Activated gamma-delta T cell (primary cell): Measurements from ENCODE around the gene RASA2.

ENCODE experiments used
- DNase-seq: peaks from one replicate; lab custom pipeline; 2025; lab: John Stamatoyannopoulos, UW

Gene RASA2

DNA sequence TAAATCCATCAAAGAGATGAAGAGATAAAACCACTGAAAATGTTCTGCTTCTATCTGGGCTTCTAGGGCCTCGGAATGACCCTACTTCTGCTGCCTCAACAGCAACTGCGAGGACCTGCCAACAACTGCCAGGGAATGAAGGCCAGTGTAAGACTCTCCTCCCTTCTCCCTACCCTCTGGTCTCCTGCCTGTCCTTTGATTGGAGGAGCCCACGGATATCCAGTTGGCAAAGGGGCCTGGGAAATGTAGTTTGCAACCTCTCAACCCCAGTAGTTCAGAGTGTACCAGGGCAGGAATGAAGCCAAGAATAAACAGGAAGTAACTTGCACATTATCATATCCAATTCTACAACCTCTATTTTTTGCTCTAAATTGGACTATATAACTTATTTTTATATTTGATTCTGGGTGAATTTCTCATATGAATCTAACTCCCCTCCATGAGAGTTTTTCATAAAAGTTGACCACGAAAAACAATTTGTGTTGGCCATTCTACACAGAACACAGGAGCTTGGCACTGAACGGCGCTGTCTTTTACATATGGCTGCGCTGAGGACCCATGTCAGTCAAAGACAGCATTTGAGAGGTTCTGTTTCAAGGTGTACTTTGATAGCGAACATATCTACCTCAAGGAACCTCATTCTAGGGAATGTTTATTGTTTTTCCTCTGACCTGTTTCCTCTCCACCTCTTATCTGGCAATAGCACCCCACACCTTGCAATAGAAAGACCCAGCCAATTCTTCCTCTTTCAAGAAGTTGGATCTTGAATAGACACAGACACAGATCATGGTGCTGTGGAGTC is 160.1 kb downstream of the RASA2 start:
- no peak for DNase-seq

DNA sequence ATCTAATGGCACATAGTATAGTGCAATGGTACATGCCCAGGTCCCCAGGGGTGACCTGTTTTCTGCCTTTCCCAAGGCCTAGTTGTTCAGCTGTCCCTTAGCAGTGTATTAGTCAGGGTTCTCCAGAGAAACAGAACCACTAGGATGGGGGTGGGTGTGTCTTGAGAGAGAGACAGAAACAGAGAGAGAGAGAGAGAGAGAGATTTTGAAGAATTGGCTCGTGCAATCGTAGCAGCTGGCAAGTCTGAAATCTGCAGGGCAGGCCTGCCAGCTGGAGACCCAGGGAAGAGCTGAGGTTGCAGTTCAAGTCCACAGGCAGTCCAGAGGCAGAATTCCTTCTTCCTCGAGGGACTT is 160.7 kb downstream of the RASA2 start:
- DNase-seq, result no peak

DNA sequence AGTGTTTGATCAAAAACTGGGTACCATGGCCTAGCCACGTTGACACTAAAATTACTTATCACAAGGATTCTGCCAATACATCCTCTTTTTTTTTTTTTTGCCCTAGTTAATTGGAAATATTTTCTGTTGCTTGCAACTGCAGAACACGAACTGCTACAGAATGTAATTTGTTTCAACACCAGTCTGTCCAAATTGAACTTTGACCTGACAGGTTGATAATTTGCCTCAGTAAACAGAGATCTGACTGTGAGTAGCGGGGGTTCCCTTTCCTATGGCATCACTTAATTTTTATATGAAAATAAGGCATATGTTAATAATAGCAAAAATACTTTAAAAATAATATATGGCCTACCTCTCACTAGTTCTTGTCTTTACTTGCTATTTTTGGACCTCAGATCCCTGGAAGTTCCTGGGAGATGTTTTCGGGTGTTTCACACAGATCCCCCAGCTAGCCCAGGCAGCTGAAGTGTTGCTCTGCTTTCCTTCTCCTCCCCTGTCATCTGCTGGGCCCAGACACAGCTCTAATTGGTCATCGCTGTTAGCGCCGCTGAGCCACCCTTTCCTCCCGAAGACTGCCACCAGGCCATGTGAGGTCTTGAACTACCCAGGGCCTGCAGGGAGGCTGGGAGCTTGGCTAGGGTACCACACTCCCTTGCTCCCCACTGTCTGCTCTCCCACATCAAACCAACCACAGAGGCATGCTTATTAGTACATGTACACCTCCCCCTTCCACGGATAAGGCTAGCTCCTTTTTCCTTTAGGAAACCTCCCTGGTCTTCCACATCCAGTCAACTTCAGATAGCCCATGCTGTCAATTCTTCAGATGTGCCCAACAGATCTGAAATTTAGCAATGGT is 161.5 kb downstream of the RASA2 start:
- no peak for DNase-seq

DNA sequence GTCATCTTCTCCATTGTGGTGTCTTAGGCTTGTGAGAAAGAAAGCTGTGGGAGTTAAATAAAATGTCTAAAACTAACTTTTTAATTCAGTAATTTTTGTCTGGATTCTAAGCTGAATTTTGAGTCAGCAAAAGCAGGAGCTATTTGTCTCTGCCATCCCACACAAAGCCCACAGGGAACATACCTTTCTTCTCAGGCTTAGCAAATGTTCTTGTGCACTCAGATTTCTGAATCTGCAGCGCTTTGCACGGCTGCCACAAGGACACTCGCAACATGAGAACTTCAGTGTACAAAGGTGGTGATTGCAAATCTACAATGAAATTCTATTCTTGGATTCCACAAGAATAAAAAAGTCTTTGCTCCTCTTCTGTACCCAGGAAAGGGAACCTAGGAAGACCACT is 163.0 kb downstream of the RASA2 start:
- no peak for DNase-seq

DNA sequence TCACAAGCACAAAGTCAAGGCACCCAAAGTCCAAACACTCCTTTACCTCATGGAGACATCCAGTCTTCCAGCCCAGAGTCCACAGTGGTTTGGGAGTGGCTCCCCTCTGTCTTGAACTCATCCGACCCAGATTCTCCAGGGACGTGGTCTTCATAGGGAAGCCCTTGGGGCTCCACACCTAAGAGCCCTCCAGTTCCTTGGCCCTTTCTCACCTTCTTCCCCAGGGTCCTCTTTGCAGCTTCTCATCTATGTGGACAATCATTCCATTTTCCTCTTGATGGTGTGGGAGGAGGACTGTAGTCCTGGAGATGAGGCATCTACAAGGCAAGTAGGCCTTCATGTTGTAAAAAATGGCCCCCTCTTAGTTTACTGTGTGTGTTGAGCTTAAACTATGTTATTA is 164.0 kb downstream of the RASA2 start:
- DNase-seq, result no peak

DNA sequence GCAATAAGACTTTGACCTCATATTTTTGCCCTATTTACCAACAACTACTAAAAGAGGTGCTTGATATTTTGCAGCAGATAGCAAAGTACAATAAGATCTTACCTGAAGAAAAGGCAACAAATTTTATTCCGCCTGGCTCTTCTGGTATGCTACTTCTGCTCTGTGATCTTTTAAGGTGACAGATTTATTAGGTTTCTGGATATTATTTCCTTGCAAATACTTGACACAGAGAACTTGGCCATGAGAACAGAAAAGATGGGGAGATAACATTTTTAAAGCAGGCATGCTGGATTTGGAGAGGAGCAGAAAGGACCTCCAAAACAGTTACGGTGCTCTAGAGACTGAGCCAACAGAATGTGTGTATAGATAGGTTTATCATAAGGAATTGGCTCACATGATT is 164.6 kb downstream of the RASA2 start:
- no peak for DNase-seq

DNA sequence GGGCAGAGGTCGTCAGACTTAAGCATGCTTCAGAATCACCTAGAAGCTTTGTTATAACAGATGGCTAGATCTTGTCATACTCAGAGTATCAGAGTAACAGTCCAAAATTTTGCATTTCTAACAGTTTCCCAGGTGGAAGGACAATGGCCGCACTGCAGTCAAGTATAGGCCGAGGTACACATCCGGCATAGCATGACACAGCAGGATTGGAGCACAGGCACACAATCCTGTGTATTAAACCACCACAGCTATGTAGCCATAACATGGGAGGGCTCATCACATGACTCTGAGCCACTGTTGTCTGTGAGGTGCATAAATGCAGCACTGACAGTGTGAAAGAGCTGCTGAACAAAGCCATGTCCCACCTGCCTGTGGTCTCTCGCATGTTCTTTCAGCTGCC is 165.5 kb downstream of the RASA2 start:
- DNase-seq, result no peak

DNA sequence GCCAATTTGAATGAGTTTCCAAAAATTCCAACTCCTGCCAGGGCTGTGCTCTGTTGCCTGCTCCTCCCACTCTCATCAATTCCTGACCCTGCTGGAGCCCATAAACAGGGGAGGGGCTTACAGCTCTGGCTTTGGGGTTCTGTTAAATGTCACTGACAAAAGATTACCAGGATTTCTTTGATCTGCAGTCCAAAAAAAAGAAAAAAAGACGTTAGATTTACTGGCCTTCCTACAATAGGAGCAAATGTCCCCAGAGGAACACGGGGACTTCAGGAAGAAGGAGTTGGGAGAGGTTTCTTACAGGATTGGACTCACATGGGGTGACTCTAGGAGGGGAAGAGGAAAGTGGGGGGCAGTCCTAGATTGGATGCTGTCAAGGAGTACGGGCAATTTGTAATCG is 167.0 kb downstream of the RASA2 start:
- DNase-seq, result no peak

DNA sequence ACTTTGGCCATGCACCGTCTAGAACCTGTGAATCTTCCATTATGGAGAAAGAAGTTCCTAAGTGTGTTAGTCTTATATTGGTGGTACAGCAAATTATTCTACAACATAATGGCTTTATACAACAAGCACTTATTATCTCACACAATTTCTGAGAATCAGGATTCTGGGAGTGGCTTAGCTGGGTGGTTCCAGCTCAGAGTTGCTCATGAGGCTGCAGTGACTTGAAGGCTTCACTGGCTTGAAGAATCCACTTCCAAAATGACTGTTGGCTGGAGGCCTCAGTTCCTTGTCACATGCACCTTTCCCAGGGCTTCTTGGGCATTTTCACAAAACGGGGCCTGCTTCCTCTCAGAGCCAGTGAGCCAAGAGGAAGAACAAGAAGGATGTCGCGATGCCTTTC is 169.0 kb downstream of the RASA2 start:
- no peak for DNase-seq

DNA sequence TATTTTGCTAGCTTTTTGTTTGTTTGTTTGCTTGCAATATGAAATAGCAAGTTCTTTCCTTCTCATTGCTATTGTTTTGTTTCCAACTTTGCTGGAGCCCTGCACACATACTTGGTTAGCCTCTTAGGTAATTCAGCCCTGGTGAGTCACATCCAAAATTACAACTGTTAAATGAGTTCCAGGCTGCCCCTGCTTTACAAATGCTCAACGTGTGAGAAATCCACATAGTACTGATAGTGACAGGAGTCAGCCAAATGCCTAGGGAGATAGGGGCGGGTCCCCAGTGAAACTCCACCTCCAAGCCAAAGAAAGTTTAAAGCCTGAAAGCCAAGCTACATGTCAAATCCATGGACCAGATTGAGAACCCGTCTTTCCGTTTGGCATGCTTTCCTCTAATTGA is 169.9 kb downstream of the RASA2 start:
- no peak for DNase-seq

DNA sequence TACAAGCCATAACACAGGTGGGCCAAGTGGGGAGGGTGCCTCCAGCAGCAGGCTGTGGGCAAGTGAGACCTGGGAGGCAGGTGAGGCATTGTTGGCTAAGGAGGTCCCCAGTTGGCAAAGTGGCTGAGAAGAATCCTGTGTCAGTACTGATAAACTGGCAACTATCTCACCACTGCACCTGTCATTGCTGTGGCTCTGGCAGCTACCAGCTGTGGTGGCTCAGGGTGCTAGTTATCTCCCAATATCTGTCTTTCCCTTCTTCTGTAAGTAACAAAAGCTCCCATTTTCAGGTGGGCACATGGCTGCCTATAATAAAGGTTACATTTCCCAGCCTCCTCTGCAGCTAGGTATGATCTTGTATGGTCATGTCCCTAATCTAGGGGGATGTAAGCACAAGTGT is 170.7 kb downstream of the RASA2 start:
- DNase-seq, result no peak

DNA sequence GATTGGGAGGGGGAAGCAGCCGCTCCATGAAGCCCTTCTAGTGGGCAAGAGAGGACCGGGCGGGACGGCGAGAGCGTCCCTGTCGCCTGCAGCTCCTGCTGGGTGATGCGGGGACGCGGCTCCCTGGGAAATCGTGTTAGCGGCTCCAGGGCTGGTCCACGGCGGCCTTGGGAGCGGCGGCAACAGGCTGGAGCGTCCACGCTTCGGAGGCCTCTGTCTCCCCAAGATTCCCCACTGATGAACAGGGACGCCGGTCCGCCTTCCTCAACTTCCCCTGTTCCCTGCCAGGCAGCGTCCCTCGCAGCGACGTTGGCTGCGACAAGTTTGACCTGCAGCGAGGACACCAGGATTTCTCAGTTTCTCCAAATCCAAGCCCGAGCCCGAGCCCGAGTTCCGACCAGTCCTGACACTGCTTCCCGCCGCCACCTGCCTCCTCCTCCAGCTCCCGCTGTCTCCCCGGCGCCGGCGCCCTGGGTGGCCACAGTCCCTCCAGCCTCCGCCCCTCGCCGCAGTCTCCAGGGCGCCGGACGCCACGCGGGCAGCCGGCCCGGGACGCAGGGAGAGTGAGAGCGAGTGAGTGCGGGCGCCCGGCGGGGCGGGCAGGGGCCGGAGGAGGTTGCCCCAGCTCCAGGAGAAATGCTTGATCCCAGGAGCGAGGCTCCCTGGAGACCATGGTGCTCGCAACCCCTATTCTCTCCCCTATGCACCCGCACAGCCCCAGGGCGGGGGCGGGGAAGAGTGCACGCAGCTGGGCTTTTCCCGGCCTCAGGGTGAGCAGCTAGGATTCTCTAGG is 173.2 kb downstream of the RASA2 start:
- DNase-seq, result no peak

DNA sequence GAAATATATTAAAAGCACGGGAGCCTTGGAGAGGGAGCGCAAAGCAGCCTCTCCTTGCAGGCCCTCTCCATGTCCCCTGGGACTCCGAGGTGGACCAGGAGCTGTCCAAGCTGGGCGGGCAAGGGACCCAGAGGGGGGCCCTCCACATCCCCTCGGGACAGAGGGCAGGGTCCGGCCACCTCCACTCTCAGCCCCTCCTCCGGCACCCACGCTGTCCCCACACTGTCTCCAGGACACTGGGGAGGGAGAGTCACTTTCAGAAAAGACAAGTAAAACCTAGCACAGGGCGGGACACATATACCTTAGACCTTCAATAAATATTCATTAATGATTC is 173.8 kb downstream of the RASA2 start:
- DNase-seq, result no peak

DNA sequence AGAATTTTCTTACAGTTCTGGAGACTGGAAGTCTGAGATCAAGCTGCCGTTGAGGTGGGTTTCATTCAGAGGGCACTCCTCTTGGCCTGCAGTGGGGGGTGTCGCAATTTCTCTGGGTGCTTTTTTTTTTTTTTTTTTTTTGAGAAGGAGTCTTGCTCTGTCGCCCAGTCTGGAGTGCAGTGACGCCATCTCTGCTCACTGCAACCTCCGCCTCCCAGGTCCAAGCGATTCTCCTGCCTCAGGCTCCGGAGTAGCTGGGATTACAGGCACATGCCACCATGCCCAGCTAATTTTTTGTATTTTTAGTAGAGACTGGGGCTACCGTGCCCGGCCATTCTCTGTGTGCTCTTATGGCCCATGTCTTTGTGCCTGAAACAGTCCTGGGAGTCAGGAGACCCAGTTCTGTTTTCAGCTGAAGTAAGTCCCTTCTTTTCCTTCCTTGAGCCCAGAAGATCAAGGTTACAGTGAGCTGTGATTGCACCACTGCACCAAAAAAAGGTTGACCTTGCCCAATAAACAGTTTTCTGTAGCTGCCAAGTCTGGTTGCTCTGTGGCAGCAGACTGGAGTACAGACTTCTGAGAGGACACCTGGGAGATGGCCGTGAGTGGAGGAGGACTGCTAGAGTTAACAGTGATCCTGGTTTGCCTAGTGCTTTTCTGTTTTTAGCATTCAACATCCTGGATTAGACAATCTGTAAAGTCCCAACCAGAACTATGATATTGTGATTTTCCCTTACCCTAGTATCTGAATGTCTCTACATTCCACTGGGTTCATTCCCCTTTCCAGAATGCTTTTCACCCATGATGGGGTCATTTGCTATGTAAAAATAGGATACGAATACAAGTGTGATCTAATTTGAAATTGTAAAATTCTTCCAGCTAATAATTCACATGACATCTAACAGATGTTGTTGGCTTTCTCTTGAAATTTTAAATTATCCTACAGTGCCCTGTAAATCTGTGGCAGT is 174.7 kb downstream of the RASA2 start:
- no peak for DNase-seq

DNA sequence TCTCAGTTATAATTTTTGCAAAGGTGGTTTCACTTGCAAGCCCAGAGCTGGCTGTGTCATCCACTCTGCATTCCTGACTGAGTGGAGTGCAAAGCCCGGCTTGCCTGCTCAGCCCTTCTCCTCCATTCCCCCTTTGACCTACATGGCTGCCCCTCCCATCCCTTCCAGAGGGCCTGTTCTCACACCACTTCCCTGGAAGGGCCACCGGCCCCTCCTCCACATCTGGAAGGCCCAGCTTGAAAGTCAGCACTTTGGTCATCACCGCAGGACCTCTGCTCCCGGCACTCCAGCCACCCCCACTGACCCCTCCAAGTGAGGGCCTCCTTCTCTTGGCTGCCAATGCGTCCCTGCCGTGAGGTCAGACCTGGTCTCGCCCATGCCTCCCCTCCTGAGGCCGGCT is 177.2 kb downstream of the RASA2 start:
- no peak for DNase-seq
